GM12878 (cell line): Measurements from ENCODE around the gene OR10G2. TPM values are rescaled to one million over a fixed set of nuclear protein-coding genes. Genes with fewer than 3 reads are reported as not detected.

Experiments used
- ATAC-seq: fragments of 200-7000 bp; cut with Tn5 transposase; 3 replicates; pipeline ENCODE4 v1.9.1; 2020; ENCODE audit warnings: mild to moderate bottlenecking, moderate library complexity
- BruUV-seq: library from RNA; stranded (reverse); fragments of 400-500 nt; replicated peaks from 2 replicates; lab custom pipeline; 2021; lab: Mats Ljungman, UMichigan
- CTCF ChIA-PET: fragments of 300-600 bp; sonication (Branson Sonifier 250); formaldehyde crosslinking; extraction: SDS; loops from one replicate; lab custom pipeline; 2021; ENCODE audit warnings: inconsistent platforms; lab: Yijun Ruan, JAX
- POLR2A ChIA-PET: fragments of 350-600 bp; formaldehyde crosslinking; extraction: SDS; loops from one replicate; lab custom pipeline; 2021; ENCODE audit warnings: inconsistent platforms; lab: Charles Lee
- RAD21 ChIA-PET: fragments of 300-600 bp; sonication (Branson Sonifier 250); formaldehyde crosslinking; loops from one replicate; lab custom pipeline; 2023; ENCODE audit warnings: antibody characterized with exemption; ENCODE audit not compliant: unreplicated experiment; lab: Charles Lee
- SMC1A ChIA-PET: fragments of 300-600 bp; sonication (Branson Sonifier 250); formaldehyde crosslinking; loops from one replicate; lab custom pipeline; 2023; ENCODE audit not compliant: unreplicated experiment, uncharacterized antibody; lab: Charles Lee
- DNase-seq: peaks from one replicate; pipeline ENCODE4 v3.0.0-alpha.2; 2011; ENCODE audit warnings: low read depth, low spot score
- FAIRE-seq: peaks from 3 replicates; lab custom pipeline; 2011; peaks lifted over from hg19 to GRCh38; lab: Jason Lieb, UNC
- H2AFZ ChIP-seq: 2 replicates; pipeline ENCODE4 v1.6.0; 2011; ENCODE audit warnings: low read depth, low read length, control low read depth; ENCODE audit not compliant: control insufficient read depth
- H3K27ac ChIP-seq: 2 replicates; pipeline ENCODE4 v1.5.1; 2011; ENCODE audit warnings: control low read depth; ENCODE audit not compliant: control insufficient read depth, insufficient read depth
- H3K27me3 ChIP-seq, 2 experiments: replicated peaks in 1 of 2; 2 replicates each; pipeline versions ENCODE4 v1.6.0 to v1.6.1; 2011; ENCODE audit warnings: low read length in 1 of 2; ENCODE audit not compliant: control insufficient read depth in 2 of 2, insufficient read depth in 2 of 2
- H3K36me3 ChIP-seq, 2 experiments: 2 replicates each; pipeline ENCODE4 v1.5.1; 2011; ENCODE audit warnings: low read length in 1 of 2; ENCODE audit not compliant: control insufficient read depth in 2 of 2, insufficient read depth in 2 of 2
- H3K4me1 ChIP-seq: 2 replicates; pipeline ENCODE4 v1.6.1; 2011; ENCODE audit warnings: mild to moderate bottlenecking, low read length, moderate library complexity, mixed read lengths; ENCODE audit not compliant: control insufficient read depth, insufficient read depth
- H3K4me2 ChIP-seq: 2 replicates; pipeline ENCODE4 v1.6.0; 2011; ENCODE audit warnings: control low read depth; ENCODE audit not compliant: control insufficient read depth, insufficient read depth
- H3K4me3 ChIP-seq: fragments of 200-600 bp; sonication (generic); 2 replicates; pipeline ENCODE4 v1.5.1; 2016
- H3K79me2 ChIP-seq: 2 replicates; pipeline ENCODE4 v1.6.0; 2011; ENCODE audit warnings: low read length; ENCODE audit not compliant: control insufficient read depth, insufficient read depth
- H3K9ac ChIP-seq: 2 replicates; pipeline ENCODE4 v1.8.0; 2011; ENCODE audit warnings: low read length, control low read depth, mixed read lengths; ENCODE audit not compliant: control insufficient read depth, insufficient read depth
- H3K9me3 ChIP-seq: replicated peaks from 3 replicates; pipeline ENCODE4 v1.5.1; 2011; ENCODE audit warnings: mild to moderate bottlenecking, low read length; ENCODE audit not compliant: control insufficient read depth, insufficient read depth
- H4K20me1 ChIP-seq: 2 replicates; pipeline ENCODE4 v1.6.0; 2011; ENCODE audit not compliant: control insufficient read depth, insufficient read depth
- ATF2 ChIP-seq: IDR thresholded peaks from 2 replicates; pipeline ENCODE4 v1.6.1; 2012; ENCODE audit warnings: low read length, inconsistent platforms
- BCL11A ChIP-seq: IDR thresholded peaks from 2 replicates; pipeline ENCODE4 v1.6.1; 2011; ENCODE audit warnings: low read depth, low read length
- CBX3 ChIP-seq: fragments of 200-600 bp; sonication (generic); IDR thresholded peaks from 2 replicates; pipeline ENCODE4 v1.6.1; 2016; ENCODE audit warnings: low read depth, borderline replicate concordance
- ELK1 ChIP-seq: IDR thresholded peaks from 2 replicates; pipeline ENCODE4 v1.6.1; 2012; ENCODE audit warnings: low read depth, low read length, improper control_type of control experiment
- GABPA ChIP-seq: IDR thresholded peaks from 2 replicates; pipeline ENCODE4 v1.6.1; 2014; ENCODE audit warnings: antibody characterized with exemption, low read depth, mild to moderate bottlenecking, inconsistent platforms
- GATAD2B ChIP-seq: fragments of 450-650 bp; conservative IDR thresholded peaks from 2 replicates; pipeline ENCODE4 v1.6.1; 2017; ENCODE audit warnings: low read depth, mild to moderate bottlenecking, moderate library complexity
- HDAC6 ChIP-seq: fragments of 200-600 bp; sonication (generic); IDR thresholded peaks from one replicate; pipeline ENCODE4 v1.8.0; 2017; ENCODE audit warnings: antibody characterized with exemption; ENCODE audit not compliant: unreplicated experiment
- KAT2A ChIP-seq: conservative IDR thresholded peaks from 2 replicates; pipeline ENCODE4 v1.6.1; 2011; ENCODE audit warnings: low read depth, low read length; ENCODE audit not compliant: control insufficient read depth
- LARP7 ChIP-seq: fragments of 450-650 bp; IDR thresholded peaks from 2 replicates; pipeline ENCODE4 v1.6.1; 2017; ENCODE audit warnings: mild to moderate bottlenecking
- MEF2B ChIP-seq: fragments of 450-650 bp; IDR thresholded peaks from 2 replicates; pipeline ENCODE4 v1.6.1; 2018; ENCODE audit warnings: mild to moderate bottlenecking, moderate library complexity; ENCODE audit not compliant: partially characterized antibody, poor library complexity, severe bottlenecking
- PML ChIP-seq: IDR thresholded peaks from 2 replicates; pipeline ENCODE4 v1.6.1; 2012; ENCODE audit warnings: low read length, inconsistent platforms
- RAD21 ChIP-seq: IDR thresholded peaks from 2 replicates; pipeline ENCODE4 v1.6.1; 2011; ENCODE audit warnings: mild to moderate bottlenecking, low read depth, low read length, moderate library complexity; ENCODE audit not compliant: insufficient read depth
- RELA ChIP-seq: fragments of 450-650 bp; IDR thresholded peaks from 2 replicates; pipeline ENCODE4 v1.8.0; 2014; ENCODE audit warnings: borderline replicate concordance; ENCODE audit not compliant: partially characterized antibody
- TCF7 ChIP-seq: IDR thresholded peaks from 2 replicates; pipeline ENCODE4 v1.6.1; 2014; ENCODE audit warnings: antibody characterized with exemption, borderline replicate concordance
- ZBED1 ChIP-seq: IDR thresholded peaks from 2 replicates; pipeline ENCODE4 v1.6.1; 2016; ENCODE audit warnings: borderline replicate concordance
- in situ Hi-C: fragments of 300-500 bp; cut with MboI; formaldehyde crosslinking; loops from 9 replicates; pipeline ENCODE4 v1.14.3; 2018; ENCODE audit warnings: mixed read lengths
- intact Hi-C: fragments of 100-400 bp; cut with micrococcal nuclease; formaldehyde crosslinking; loops from one replicate; pipeline ENCODE4 v1.14.2; 2022; ENCODE audit not compliant: unreplicated experiment
- polyA plus RNA-seq, 11 experiments: library from polyadenylated mRNA; depleted of rRNA in 4 of 11; unstranded in 6 of 11; stranded (reverse) in 5 of 11; fragments of >200 nt; fragmentation: Nextera tagmentation in 4 of 11; fragmentation: Illumina TruSeq in 1 of 11; extraction: Ambion mirVana in 4 of 11; extraction: Trizol in 1 of 11; gene quantifications; 1 replicate in 1 of 11; 2 replicates in 10 of 11; pipeline versions ENCODE4 v1.2.1 to v1.2.3, GENCODE V29; 2011 to 2016; ENCODE audit warnings: inconsistent platforms in 2 of 11, missing spikeins in 2 of 11, low read depth in 1 of 11
- total RNA-seq, 4 experiments: library from RNA; depleted of rRNA in 3 of 4; stranded (reverse); fragments of >200 nt in 3 of 4; fragmentation: Illumina TruSeq in 1 of 4; extraction: Trizol in 1 of 4; gene quantifications; 2 replicates each; pipeline versions ENCODE4 v1.2.1 to v1.2.3, GENCODE V29; 2013 to 2021
- TF ChIP-seq, protein P1 (sequence below): fragments of 450-650 bp; formaldehyde crosslinking; IDR thresholded peaks from 2 replicates; pipeline ENCODE4 v1.5.0; 2022; ENCODE audit warnings: mild to moderate bottlenecking, missing genetic modification characterization

Gene OR10G2
- total and polyA plus RNA-seq, 10 of the 15 experiments (the other 5 are each of a cell fraction or from before 2014, with no cell fraction given): not detected

DNA sequence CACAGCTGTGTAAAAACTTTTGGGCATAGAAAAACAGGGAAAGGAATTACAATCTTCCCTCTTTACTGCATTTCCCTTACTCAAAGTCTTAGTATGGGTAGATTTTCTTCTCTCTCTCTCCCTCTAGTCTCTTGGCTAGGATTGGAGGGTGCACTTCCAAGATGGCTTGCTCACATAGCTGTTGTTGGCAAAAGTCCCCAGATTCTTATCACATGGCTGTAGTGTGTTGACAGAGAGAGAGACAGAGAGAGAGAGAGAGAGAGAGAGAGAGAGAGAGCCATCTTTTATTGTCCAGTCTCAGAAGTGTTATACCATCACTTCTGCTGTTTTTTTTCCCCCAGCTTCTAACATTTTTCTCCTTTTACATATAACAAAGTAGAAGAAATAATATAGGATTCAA, 12.6 kb upstream of the OR10G2 start:
- POLR2A ChIA-PET: no interaction called here
- no peak for ATAC-seq
- SMC1A ChIA-PET: no interaction called here
- in situ Hi-C loops (no loop called here), intact Hi-C loops (no loop called here)
- H3K27ac ChIP-seq: no peak overlapping the region
- no peaks in the 10 kb centered on the region for H3K9me3 ChIP-seq
- no peaks in the 10 kb centered on the region for H3K79me2 ChIP-seq
- no peaks in the 10 kb centered on the region for H3K4me1 ChIP-seq
- TF ChIP-seq TCF7: no peak
- no peak for TF ChIP-seq KAT2A
- no peak for TF ChIP-seq BCL11A
- TF ChIP-seq ELK1: no peak
- TF ChIP-seq, protein P1, sequence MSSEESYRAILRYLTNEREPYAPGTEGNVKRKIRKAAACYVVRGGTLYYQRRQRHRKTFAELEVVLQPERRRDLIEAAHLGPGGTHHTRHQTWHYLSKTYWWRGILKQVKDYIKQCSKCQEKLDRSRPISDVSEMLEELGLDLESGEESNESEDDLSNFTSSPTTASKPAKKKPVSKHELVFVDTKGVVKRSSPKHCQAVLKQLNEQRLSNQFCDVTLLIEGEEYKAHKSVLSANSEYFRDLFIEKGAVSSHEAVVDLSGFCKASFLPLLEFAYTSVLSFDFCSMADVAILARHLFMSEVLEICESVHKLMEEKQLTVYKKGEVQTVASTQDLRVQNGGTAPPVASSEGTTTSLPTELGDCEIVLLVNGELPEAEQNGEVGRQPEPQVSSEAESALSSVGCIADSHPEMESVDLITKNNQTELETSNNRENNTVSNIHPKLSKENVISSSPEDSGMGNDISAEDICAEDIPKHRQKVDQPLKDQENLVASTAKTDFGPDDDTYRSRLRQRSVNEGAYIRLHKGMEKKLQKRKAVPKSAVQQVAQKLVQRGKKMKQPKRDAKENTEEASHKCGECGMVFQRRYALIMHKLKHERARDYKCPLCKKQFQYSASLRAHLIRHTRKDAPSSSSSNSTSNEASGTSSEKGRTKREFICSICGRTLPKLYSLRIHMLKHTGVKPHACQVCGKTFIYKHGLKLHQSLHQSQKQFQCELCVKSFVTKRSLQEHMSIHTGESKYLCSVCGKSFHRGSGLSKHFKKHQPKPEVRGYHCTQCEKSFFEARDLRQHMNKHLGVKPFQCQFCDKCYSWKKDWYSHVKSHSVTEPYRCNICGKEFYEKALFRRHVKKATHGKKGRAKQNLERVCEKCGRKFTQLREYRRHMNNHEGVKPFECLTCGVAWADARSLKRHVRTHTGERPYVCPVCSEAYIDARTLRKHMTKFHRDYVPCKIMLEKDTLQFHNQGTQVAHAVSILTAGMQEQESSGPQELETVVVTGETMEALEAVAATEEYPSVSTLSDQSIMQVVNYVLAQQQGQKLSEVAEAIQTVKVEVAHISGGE (CRISPR knock-in tag): no peak
- TF ChIP-seq GATAD2B: no peak
- no peak for TF ChIP-seq RAD21
- no peak for TF ChIP-seq LARP7
- TF ChIP-seq ATF2: no peak
- no peak for TF ChIP-seq GABPA
- TF ChIP-seq RELA: no peak
- TF ChIP-seq PML: no peak
- no peak for TF ChIP-seq CBX3
- no peak for TF ChIP-seq HDAC6
- no peak for TF ChIP-seq ZBED1
- TF ChIP-seq MEF2B: no peak
- BruUV-seq: no TSS peak
- CTCF ChIA-PET: no interaction called here
- H3K4me2 ChIP-seq: no peak overlapping the region
- no peaks in the 10 kb centered on the region for H3K27me3 ChIP-seq
- no peak overlapping the region for H3K4me3 ChIP-seq
- H3K36me3 ChIP-seq: no peaks in the 10 kb centered on the region
- FAIRE-seq: no peak
- RAD21 ChIA-PET: no interaction called here
- no peak overlapping the region for H3K9ac ChIP-seq
- no peak overlapping the region for H2AFZ ChIP-seq
- DNase-seq: no peak
- H4K20me1 ChIP-seq: no peaks in the 10 kb centered on the region
